PC-3 (cell line): Measurements from ENCODE around the gene GABARAP. TPM values are rescaled to one million over a fixed set of nuclear protein-coding genes. Genes with fewer than 3 reads are reported as not detected.
A peak's percentile ranks its signal among the peaks of the same experiment; 100 is the strongest.

ENCODE experiments used
- ATAC-seq: fragments of 200-7000 bp; cut with Tn5 transposase; 2 replicates; pipeline ENCODE4 v1.9.1; 2020; ENCODE audit warnings: mild to moderate bottlenecking, moderate library complexity
- BruUV-seq: library from RNA; stranded (reverse); fragments of 400-500 nt; replicated peaks from 2 replicates; lab custom pipeline; 2021; lab: Mats Ljungman, UMichigan
- CTCF ChIA-PET: fragments of 300-600 bp; sonication (Branson Sonifier 250); formaldehyde crosslinking; loops from one replicate; lab custom pipeline; 2022; ENCODE audit warnings: antibody characterized with exemption; lab: Charles Lee
- POLR2A ChIA-PET: fragments of 300-600 bp; sonication (Branson Sonifier 250); formaldehyde crosslinking; loops from one replicate; lab custom pipeline; 2022; ENCODE audit warnings: antibody characterized with exemption; ENCODE audit not compliant: unreplicated experiment; lab: Charles Lee
- DNase-seq: peaks from one replicate; pipeline ENCODE4 v3.0.0-alpha.2; 2015
- H2AFZ ChIP-seq: fragments of 300-600 bp; sonication (generic); 2 replicates; pipeline ENCODE4 v1.6.0; 2016; ENCODE audit warnings: antibody characterized with exemption, low read length
- H3F3A ChIP-seq: fragments of 300-600 bp; sonication (generic); one replicate; pipeline ENCODE4 v1.6.0; 2017; ENCODE audit warnings: antibody characterized with exemption, low read length, control low read depth, mild to moderate bottlenecking; ENCODE audit not compliant: unreplicated experiment
- H3K27ac ChIP-seq: fragments of 300-600 bp; sonication (generic); 2 replicates; pipeline ENCODE4 v1.5.1; 2016; ENCODE audit warnings: mild to moderate bottlenecking, low read length
- H3K27me3 ChIP-seq: fragments of 300-600 bp; sonication (generic); 2 replicates; pipeline ENCODE4 v1.6.1; 2016; ENCODE audit warnings: low read length, mixed read lengths
- H3K36me3 ChIP-seq: fragments of 300-600 bp; sonication (generic); 2 replicates; pipeline ENCODE4 v1.6.1; 2016; ENCODE audit warnings: low read depth, mixed run types, low read length, mixed read lengths
- H3K4me1 ChIP-seq: fragments of 300-600 bp; sonication (generic); 2 replicates; pipeline ENCODE4 v1.5.1; 2016; ENCODE audit warnings: low read length; ENCODE audit not compliant: insufficient read depth
- H3K4me2 ChIP-seq: fragments of 300-600 bp; sonication (generic); 2 replicates; pipeline ENCODE4 v1.6.0; 2016; ENCODE audit warnings: low read length
- H3K4me3 ChIP-seq: fragments of 300-600 bp; sonication (generic); 2 replicates; pipeline ENCODE4 v1.5.1; 2016; ENCODE audit warnings: mild to moderate bottlenecking, low read length, mixed read lengths
- H3K79me2 ChIP-seq: fragments of 300-600 bp; sonication (generic); 2 replicates; pipeline ENCODE4 v1.6.1; 2017; ENCODE audit warnings: low read length, mixed read lengths
- H3K9ac ChIP-seq: fragments of 300-600 bp; sonication (generic); 2 replicates; pipeline ENCODE4 v1.6.0; 2016; ENCODE audit warnings: mild to moderate bottlenecking, low read length
- H3K9me2 ChIP-seq: fragments of 300-600 bp; sonication (generic); replicated peaks from 2 replicates; pipeline ENCODE4 v1.6.1; 2016; ENCODE audit warnings: mixed run types, low read length, mixed read lengths
- H3K9me3 ChIP-seq: fragments of 300-600 bp; sonication (generic); 2 replicates; pipeline ENCODE4 v1.6.1; 2016; ENCODE audit warnings: low read length, mixed read lengths
- H4K20me1 ChIP-seq: fragments of 300-600 bp; sonication (generic); 2 replicates; pipeline ENCODE4 v1.6.1; 2016; ENCODE audit warnings: low read length, mixed read lengths
- CTCF ChIP-seq: fragments of 300-600 bp; sonication (generic); conservative IDR thresholded peaks from 2 replicates; pipeline ENCODE4 v1.5.1; 2017; ENCODE audit warnings: antibody characterized with exemption, low read depth, mild to moderate bottlenecking, low read length
- EZH2 ChIP-seq: fragments of 300-600 bp; sonication (generic); IDR thresholded peaks from one replicate; pipeline ENCODE4 v1.6.1; 2017; ENCODE audit warnings: antibody characterized with exemption, mild to moderate bottlenecking, low read length; ENCODE audit not compliant: unreplicated experiment
- EZH2phosphoT487 ChIP-seq: fragments of 300-600 bp; sonication (generic); IDR thresholded peaks from 2 replicates; pipeline ENCODE4 v1.6.1; 2018; ENCODE audit warnings: mild to moderate bottlenecking, antibody characterized with exemption, low read length, borderline replicate concordance
- intact Hi-C: fragments of 100-400 bp; cut with micrococcal nuclease; formaldehyde crosslinking; loops from 2 replicates; pipeline ENCODE4 v1.9.0; 2023
- total RNA-seq: library from RNA; depleted of rRNA; stranded (reverse); fragments of >200 nt; gene quantifications from 2 replicates; pipeline ENCODE4 v1.2.3, GENCODE V29; 2014

Gene GABARAP
- total RNA-seq, 1 experiment from 2014 or later = 103 TPM

- no peak for TF ChIP-seq CTCF
- TF ChIP-seq EZH2phosphoT487 = no peak
- no peak for TF ChIP-seq EZH2
- Histone ChIP-seq H3K36me3 (peaks cover 26% of the 10 kb centered on the region), H3F3A (no peaks in the 10 kb centered on the region), H3K27ac (peak within 1 kb of the TSS; percentile 97), H3K9me3 (no peaks in the 10 kb centered on the region), H3K9ac (peak within 1 kb of the TSS; percentile 97), H2AFZ (peak within 1 kb of the TSS; percentile 50), H4K20me1 (peaks cover 14% of the 10 kb centered on the region; the same call in 1 of the 2 replicates), H3K79me2 (peaks cover 38% of the 10 kb centered on the region), H3K9me2 (no peaks in the 10 kb centered on the region), H3K4me3 (peak within 1 kb of the TSS; percentile 81), H3K4me2 (peak within 1 kb of the TSS; percentile 86), H3K27me3 (no peaks in the 10 kb centered on the region), H3K4me1 (peaks cover 34% of the 10 kb centered on the region)
- ChIA-PET CTCF (interaction anchor here (0.7 to 1.0 kb wide), 2 partner anchors 41 to 184 kb away, joined by 3 to 4 read pairs; partner anchors contain the start of gene TMEM256), POLR2A (interaction anchor here (0.5 to 1.1 kb wide), 2 partner anchors 21 to 89 kb away, joined by 5 to 9 read pairs; no protein-coding TSS in a partner anchor)
- intact Hi-C loops = loop anchor here (2.0 kb wide), 1 partner anchor 15 kb away; the partner anchor contains the start of gene DVL2
- BruUV-seq = TSS peak; percentile 21
- ATAC-seq = peak; percentile 66
- DNase-seq = peak; percentile 85
Observed at GRCh38 chr17:7219812-7220592, 22.2 kb downstream of the GABARAP start, which contains the start of the genes ACADVL and DLG4. ACADVL (plus strand) TSS chr17:7219938; CDS start chr17:7219985, 47 bp downstream. DLG4 (minus strand) TSS chr17:7219836.

GRCh38 chr17:7219229-7219811, 22.9 kb downstream of the GABARAP start:
- peaks cover 14% of the 10 kb centered on the region; the same call in 1 of the 2 replicates for H4K20me1 ChIP-seq
- intact Hi-C loops = no loop called here

More at GRCh38 chr17:7219229-7219811, 22.9 kb downstream of the GABARAP start:
- ChIA-PET CTCF (no interaction called here), POLR2A (no interaction called here)
- Histone ChIP-seq H3K4me1 (peaks cover 34% of the 10 kb centered on the region), H3F3A (no peaks in the 10 kb centered on the region), H3K36me3 (peaks cover 26% of the 10 kb centered on the region), H2AFZ (no peak overlapping the region; the same call in 1 of the 2 replicates), H3K9me2 (no peaks in the 10 kb centered on the region), H3K4me2 (peak overlapping the region; percentile 86), H3K9ac (peak overlapping the region; percentile 97), H3K27me3 (no peaks in the 10 kb centered on the region), H3K4me3 (peak overlapping the region; percentile 81), H3K27ac (peak overlapping the region; percentile 97), H3K9me3 (no peaks in the 10 kb centered on the region), H3K79me2 (peaks cover 38% of the 10 kb centered on the region)
- TF ChIP-seq EZH2phosphoT487 (no peak), EZH2 (no peak), CTCF (no peak)
- ATAC-seq = no peak
- BruUV-seq = no TSS peak
- DNase-seq = no peak
